Measurements from ENCODE around the gene SAPCD2. TPM values are rescaled to one million over a fixed set of nuclear protein-coding genes. Genes with fewer than 3 reads are reported as not detected.

Gene SAPCD2
- total RNA-seq, 1 experiment from 2014 or later, result 41.1 TPM

GRCh38 chr9:137053944-137054931 lies 16.1 kb downstream of the SAPCD2 start, which contains the start of gene ENTPD2:
ENTPD2 (minus strand) TSS chr9:137054061; CDS start chr9:137053997, 64 bp downstream.
- Mint-ChIP-seq H3K4me1 (ENCODE audit: low read depth, unreplicated experiment) (peaks cover 8% of the 10 kb centered on the region), H3K9me3 (ENCODE audit: low read depth, unreplicated experiment) (no peaks in the 10 kb centered on the region), H3K27me3 (ENCODE audit: unreplicated experiment) (no peaks in the 10 kb centered on the region), H3K27ac (ENCODE audit: unreplicated experiment) (peak within 1 kb of the TSS; percentile 73), H3K4me3 (ENCODE audit: low read depth, unreplicated experiment) (peak within 1 kb of the TSS; percentile 69), H3K36me3 (ENCODE audit: insufficient read depth, unreplicated experiment) (peaks cover 14% of the 10 kb centered on the region)
- TF ChIP-seq, protein P1, sequence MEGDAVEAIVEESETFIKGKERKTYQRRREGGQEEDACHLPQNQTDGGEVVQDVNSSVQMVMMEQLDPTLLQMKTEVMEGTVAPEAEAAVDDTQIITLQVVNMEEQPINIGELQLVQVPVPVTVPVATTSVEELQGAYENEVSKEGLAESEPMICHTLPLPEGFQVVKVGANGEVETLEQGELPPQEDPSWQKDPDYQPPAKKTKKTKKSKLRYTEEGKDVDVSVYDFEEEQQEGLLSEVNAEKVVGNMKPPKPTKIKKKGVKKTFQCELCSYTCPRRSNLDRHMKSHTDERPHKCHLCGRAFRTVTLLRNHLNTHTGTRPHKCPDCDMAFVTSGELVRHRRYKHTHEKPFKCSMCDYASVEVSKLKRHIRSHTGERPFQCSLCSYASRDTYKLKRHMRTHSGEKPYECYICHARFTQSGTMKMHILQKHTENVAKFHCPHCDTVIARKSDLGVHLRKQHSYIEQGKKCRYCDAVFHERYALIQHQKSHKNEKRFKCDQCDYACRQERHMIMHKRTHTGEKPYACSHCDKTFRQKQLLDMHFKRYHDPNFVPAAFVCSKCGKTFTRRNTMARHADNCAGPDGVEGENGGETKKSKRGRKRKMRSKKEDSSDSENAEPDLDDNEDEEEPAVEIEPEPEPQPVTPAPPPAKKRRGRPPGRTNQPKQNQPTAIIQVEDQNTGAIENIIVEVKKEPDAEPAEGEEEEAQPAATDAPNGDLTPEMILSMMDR (IDR thresholded peaks at IDR 0.05; ENCODE audit: unreplicated experiment), result no peak
- CTCF ChIA-PET, result no interaction called here
- DNase-seq, result peak; percentile 79
- no TSS peak for BruUV-seq (replicated peaks)
- intact Hi-C loops (cut with micrococcal nuclease; ENCODE audit: unreplicated experiment), result no loop called here

DNA sequence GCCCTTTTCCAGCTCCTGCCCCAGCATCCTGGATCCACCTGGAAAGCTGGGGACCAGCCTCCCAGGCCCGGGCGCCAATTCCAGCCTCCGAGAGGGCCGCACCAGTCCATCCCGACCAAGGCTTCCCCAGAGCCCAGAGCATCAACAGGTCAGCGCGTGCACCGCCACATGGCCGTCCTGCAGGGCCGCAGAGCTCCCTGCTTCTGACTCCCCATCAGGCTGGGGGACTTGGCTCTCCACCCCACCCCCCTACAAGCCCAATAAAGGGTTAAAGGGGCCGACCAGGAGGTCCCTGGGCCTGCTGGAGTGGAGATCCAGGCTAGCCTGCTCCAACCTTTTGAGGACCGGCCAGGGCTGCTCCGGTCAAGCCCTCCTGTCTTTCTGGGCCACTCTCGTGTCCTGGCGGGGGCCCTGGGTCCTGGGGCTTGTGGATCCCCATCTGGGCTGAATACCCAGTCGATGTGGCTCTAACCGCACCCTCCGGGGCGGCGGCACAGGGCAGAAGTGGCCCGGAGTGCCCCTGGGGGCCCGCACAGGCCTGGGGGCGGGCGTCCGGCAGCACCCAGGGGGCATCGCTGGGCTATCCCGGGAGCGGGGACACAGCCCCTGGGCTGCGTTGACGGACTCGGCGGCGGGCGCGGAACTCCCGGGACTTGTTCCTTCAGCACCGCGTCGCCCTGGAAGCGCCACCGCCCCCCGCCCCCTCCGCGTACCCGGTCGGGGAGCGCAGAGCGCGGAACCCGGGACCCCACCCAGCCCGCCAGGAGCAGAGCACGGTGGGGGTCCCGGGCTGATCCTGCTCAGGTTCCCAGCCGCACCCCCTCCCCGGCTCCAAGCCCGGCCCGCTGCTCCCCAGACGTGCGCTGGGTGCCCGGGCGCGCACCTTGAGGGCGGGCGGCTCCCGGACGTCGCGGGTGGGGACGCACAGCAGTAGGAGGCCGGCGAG lies 17.1 kb downstream of the SAPCD2 start:
- H3K36me3 Mint-ChIP-seq (ENCODE audit: insufficient read depth, unreplicated experiment), result peaks cover 14% of the 10 kb centered on the region
- no peaks in the 10 kb centered on the region for H3K27me3 Mint-ChIP-seq (ENCODE audit: unreplicated experiment)
- H3K4me3 Mint-ChIP-seq (ENCODE audit: low read depth, unreplicated experiment), result peak overlapping the region; percentile 69
- no TSS peak for BruUV-seq (replicated peaks)
- intact Hi-C loops (cut with micrococcal nuclease; ENCODE audit: unreplicated experiment), result no loop called here
- H3K4me1 Mint-ChIP-seq (ENCODE audit: low read depth, unreplicated experiment), result peaks cover 8% of the 10 kb centered on the region
- no peak overlapping the region for H3K27ac Mint-ChIP-seq (ENCODE audit: unreplicated experiment)
- CTCF ChIA-PET, result interaction anchor here (1.1 kb wide), 1 partner anchor 18 kb away, joined by 3 read pairs; no protein-coding TSS in a partner anchor
- no peaks in the 10 kb centered on the region for H3K9me3 Mint-ChIP-seq (ENCODE audit: low read depth, unreplicated experiment)
- DNase-seq, result no peak
- TF ChIP-seq, protein P1 (IDR thresholded peaks at IDR 0.05; ENCODE audit: unreplicated experiment), result no peak

- DNase-seq, result no peak
- no peaks in the 10 kb centered on the region for H3K9me3 Mint-ChIP-seq (ENCODE audit: low read depth, unreplicated experiment)
- peaks cover 9% of the 10 kb centered on the region for H3K36me3 Mint-ChIP-seq (ENCODE audit: insufficient read depth, unreplicated experiment)
- H3K27ac Mint-ChIP-seq (ENCODE audit: unreplicated experiment), result no peak overlapping the region
- CTCF ChIA-PET, result interaction anchor here (1.1 kb wide), 1 partner anchor 17 kb away, joined by 3 read pairs; no protein-coding TSS in a partner anchor
- H3K4me3 Mint-ChIP-seq (ENCODE audit: low read depth, unreplicated experiment), result peak overlapping the region; percentile 17
- TF ChIP-seq, protein P1 (IDR thresholded peaks at IDR 0.05; ENCODE audit: unreplicated experiment), result no peak
- BruUV-seq (replicated peaks), result no TSS peak
- H3K27me3 Mint-ChIP-seq (ENCODE audit: unreplicated experiment), result no peaks in the 10 kb centered on the region
- intact Hi-C loops (cut with micrococcal nuclease; ENCODE audit: unreplicated experiment), result no loop called here
- H3K4me1 Mint-ChIP-seq (ENCODE audit: low read depth, unreplicated experiment), result peaks cover 8% of the 10 kb centered on the region
Measured at GRCh38 chr9:137052293-137052692, 18.1 kb downstream of the SAPCD2 start.

GRCh38 chr9:137051145-137051724 lies 19.1 kb downstream of the SAPCD2 start:
- Mint-ChIP-seq H3K9me3 (ENCODE audit: low read depth, unreplicated experiment) (no peaks in the 10 kb centered on the region), H3K27me3 (ENCODE audit: unreplicated experiment) (no peaks in the 10 kb centered on the region), H3K4me3 (ENCODE audit: low read depth, unreplicated experiment) (no peak overlapping the region), H3K4me1 (ENCODE audit: low read depth, unreplicated experiment) (peaks cover 8% of the 10 kb centered on the region), H3K27ac (ENCODE audit: unreplicated experiment) (no peak overlapping the region), H3K36me3 (ENCODE audit: insufficient read depth, unreplicated experiment) (peaks cover 12% of the 10 kb centered on the region)
- TF ChIP-seq, protein P1 (IDR thresholded peaks at IDR 0.05; ENCODE audit: unreplicated experiment), result no peak
- DNase-seq, result no peak
- no TSS peak for BruUV-seq (replicated peaks)
- intact Hi-C loops (cut with micrococcal nuclease; ENCODE audit: unreplicated experiment), result no loop called here
- CTCF ChIA-PET, result no interaction called here
